ENCODE results near the gene RASSF3.

- TF ChIP-seq CTCF (conservative IDR thresholded peaks at IDR 0.05), result no peak
- TF ChIP-seq ZFX (IDR thresholded peaks at IDR 0.05), result peak; percentile 50
These were observed 505 bp downstream of the RASSF3 start for GRCh38 chr12:64610660-64611340.
